Mammary microvascular endothelial cell (primary cell): ENCODE data around the gene ACSL5. TPM values are rescaled to one million over a fixed set of nuclear protein-coding genes. Genes with fewer than 3 reads are reported as not detected.

Source experiments
- total RNA-seq: library from RNA; depleted of rRNA; stranded (reverse); fragments of >200 nt; gene quantifications from 2 replicates; pipeline ENCODE4 v1.2.3, GENCODE V29; 2015

ACSL5 gene
- total RNA-seq, result 64.3 and 64.8 TPM in 2 replicates

GRCh38 chr10:112373912-112374338, at the start of gene ACSL5:
TSS of gene ACSL5 (plus strand) at chr10:112374116. CDS start at chr10:112394947, 20,831 bp downstream.

GRCh38 chr10:112446855-112447619, 73.1 kb downstream of the ACSL5 start, which contains the start of the genes VTI1A and ZDHHC6:
TSS of gene VTI1A (plus strand) at chr10:112447215. CDS start at chr10:112447374, 159 bp downstream.
TSS of gene ZDHHC6 (minus strand) at chr10:112446914. CDS start at chr10:112445436, 1,478 bp downstream.

Other genes starting within 250 kb of the ACSL5 start
- gene GPAM, start 190.4 kb upstream of the ACSL5 start, total RNA-seq, result 4.5 and 5.4 TPM in 2 replicates
- not detected in 2 replicates for gene TECTB, start 90.7 kb upstream of the ACSL5 start, total RNA-seq
- gene ZDHHC6, start 72.8 kb downstream of the ACSL5 start, total RNA-seq, result 22.1 and 22.8 TPM in 2 replicates
- gene VTI1A, start 73.1 kb downstream of the ACSL5 start, total RNA-seq, result 19.4 and 26.1 TPM in 2 replicates